Parathyroid adenoma (tissue), 2 donors: ENCODE data around the gene REPS1.

ENCODE experiments used
- H2AFZ ChIP-seq: fragments of 300-600 bp; sonication (generic); one replicate; pipeline ENCODE4 v1.7.0; 2017; ENCODE audit warnings: antibody characterized with exemption, mild to moderate bottlenecking
- H3K27ac ChIP-seq: fragments of 300-600 bp; sonication (generic); one replicate; pipeline ENCODE4 v1.7.0; 2017
- H3K27me3 ChIP-seq: fragments of 300-600 bp; sonication (generic); one replicate; pipeline ENCODE4 v1.7.0; 2017; ENCODE audit warnings: low read length; ENCODE audit not compliant: control insufficient read depth, insufficient read depth
- H3K36me3 ChIP-seq: fragments of 300-600 bp; sonication (generic); one replicate; pipeline ENCODE4 v1.7.0; 2017; ENCODE audit warnings: low read length; ENCODE audit not compliant: control insufficient read depth, insufficient read depth
- H3K4me1 ChIP-seq: fragments of 300-600 bp; sonication (generic); one replicate; pipeline ENCODE4 v1.7.0; 2017; ENCODE audit warnings: control low read depth
- H3K4me2 ChIP-seq: fragments of 300-600 bp; sonication (generic); one replicate; pipeline ENCODE4 v1.7.0; 2017; ENCODE audit warnings: low read length
- H3K4me3 ChIP-seq: fragments of 300-600 bp; sonication (generic); one replicate; pipeline ENCODE4 v1.7.0; 2017; ENCODE audit warnings: low read depth, low read length
- H3K79me2 ChIP-seq: fragments of 300-600 bp; sonication (generic); one replicate; pipeline ENCODE4 v1.7.0; 2017; ENCODE audit warnings: control low read depth
- H3K9ac ChIP-seq: fragments of 300-600 bp; sonication (generic); one replicate; pipeline ENCODE4 v1.7.0; 2017; ENCODE audit warnings: mild to moderate bottlenecking
- H3K9me3 ChIP-seq: fragments of 300-600 bp; sonication (generic); one replicate; pipeline ENCODE4 v1.7.0; 2017; ENCODE audit warnings: low read length; ENCODE audit not compliant: control insufficient read depth
- CTCF ChIP-seq: fragments of 300-600 bp; sonication (generic); IDR thresholded peaks from one replicate; pipeline ENCODE4 v1.7.0; 2017; ENCODE audit warnings: antibody characterized with exemption, mild to moderate bottlenecking
- donor health status: primary hyperparathyroidism.

Gene REPS1

GRCh38 chr6:138958595-138958994 lies 29.5 kb downstream of the REPS1 start:
- Histone ChIP-seq H3K36me3 (no peaks in the 10 kb centered on the region), H3K9ac (no peak overlapping the region), H3K9me3 (no peaks in the 10 kb centered on the region), H3K4me1 (peaks cover 6% of the 10 kb centered on the region), H2AFZ (no peak overlapping the region), H3K79me2 (peaks cover 38% of the 10 kb centered on the region), H3K4me2 (no peak overlapping the region), H3K27ac (no peak overlapping the region), H3K27me3 (no peaks in the 10 kb centered on the region), H3K4me3 (no peak overlapping the region)
- no peak for TF ChIP-seq CTCF

- Histone ChIP-seq H2AFZ (no peak overlapping the region), H3K79me2 (peaks cover 40% of the 10 kb centered on the region), H3K4me2 (no peak overlapping the region), H3K36me3 (no peaks in the 10 kb centered on the region), H3K9me3 (no peaks in the 10 kb centered on the region), H3K27me3 (no peaks in the 10 kb centered on the region), H3K27ac (no peak overlapping the region), H3K4me3 (no peak overlapping the region), H3K9ac (no peak overlapping the region), H3K4me1 (peaks cover 6% of the 10 kb centered on the region)
- TF ChIP-seq CTCF: no peak
These were observed 30.1 kb downstream of the REPS1 start for GRCh38 chr6:138957903-138958302.

GRCh38 chr6:138957484-138957883 lies 30.6 kb downstream of the REPS1 start:
- TF ChIP-seq CTCF: no peak
- Histone ChIP-seq H3K4me2 (no peak overlapping the region), H2AFZ (no peak overlapping the region), H3K27me3 (no peaks in the 10 kb centered on the region), H3K79me2 (peaks cover 45% of the 10 kb centered on the region), H3K4me1 (peaks cover 6% of the 10 kb centered on the region), H3K9ac (no peak overlapping the region), H3K27ac (no peak overlapping the region), H3K9me3 (no peaks in the 10 kb centered on the region), H3K4me3 (no peak overlapping the region), H3K36me3 (no peaks in the 10 kb centered on the region)

GRCh38 chr6:138956244-138956924 lies 31.7 kb downstream of the REPS1 start:
- Histone ChIP-seq H3K36me3 (no peaks in the 10 kb centered on the region), H3K79me2 (peaks cover 45% of the 10 kb centered on the region), H3K4me3 (no peak overlapping the region), H3K4me1 (peaks cover 10% of the 10 kb centered on the region), H3K4me2 (no peak overlapping the region), H2AFZ (no peak overlapping the region), H3K9ac (no peak overlapping the region), H3K9me3 (no peaks in the 10 kb centered on the region), H3K27me3 (no peaks in the 10 kb centered on the region), H3K27ac (no peak overlapping the region)
- no peak for TF ChIP-seq CTCF

GRCh38 chr6:138955262-138955661 lies 32.8 kb downstream of the REPS1 start:
- Histone ChIP-seq H3K4me2 (no peak overlapping the region), H3K4me1 (peaks cover 10% of the 10 kb centered on the region), H3K4me3 (no peak overlapping the region), H3K79me2 (peaks cover 42% of the 10 kb centered on the region), H3K27me3 (no peaks in the 10 kb centered on the region), H3K9me3 (no peaks in the 10 kb centered on the region), H2AFZ (no peak overlapping the region), H3K27ac (no peak overlapping the region), H3K9ac (no peak overlapping the region), H3K36me3 (no peaks in the 10 kb centered on the region)
- no peak for TF ChIP-seq CTCF
